ENCODE data around the gene H3-3A.

Gene H3-3A

GRCh38 chr1:226094451-226094850 is 31.9 kb downstream of the H3-3A start:
- no peak for TF ChIP-seq CTCF (IDR thresholded peaks at IDR 0.05; ENCODE audit: low read depth, low read length, missing control alignments)

GRCh38 chr1:226095286-226095685 is 32.8 kb downstream of the H3-3A start:
- DNase-seq (ENCODE audit: low read depth), result no peak
- TF ChIP-seq CTCF (IDR thresholded peaks at IDR 0.05; ENCODE audit: low read depth, low read length, missing control alignments), result no peak
- H3K4me3 ChIP-seq (ENCODE audit: low read depth, low read length), result no peak overlapping the region

More at GRCh38 chr1:226094451-226094850, 31.9 kb downstream of the H3-3A start:
- no peak for DNase-seq (ENCODE audit: low read depth)
- H3K4me3 ChIP-seq (ENCODE audit: low read depth, low read length), result no peak overlapping the region

- TF ChIP-seq CTCF (IDR thresholded peaks at IDR 0.05; ENCODE audit: low read depth, low read length, missing control alignments), result no peak
- no peak for DNase-seq (ENCODE audit: low read depth)
- no peak overlapping the region for H3K4me3 ChIP-seq (ENCODE audit: low read depth, low read length)
These were observed 35.5 kb downstream of the H3-3A start for GRCh38 chr1:226097866-226098625.

- no peak for TF ChIP-seq CTCF (IDR thresholded peaks at IDR 0.05; ENCODE audit: low read depth, low read length, missing control alignments)
- no peak for DNase-seq (ENCODE audit: low read depth)
- no peak overlapping the region for H3K4me3 ChIP-seq (ENCODE audit: low read depth, low read length)
These were observed 36.6 kb downstream of the H3-3A start for GRCh38 chr1:226098870-226099835.

- peak; percentile 3 for TF ChIP-seq CTCF (IDR thresholded peaks at IDR 0.05; ENCODE audit: low read depth, low read length, missing control alignments)
- DNase-seq (ENCODE audit: low read depth), result no peak
- H3K4me3 ChIP-seq (ENCODE audit: low read depth, low read length), result peak overlapping the region; percentile 64
These were observed 38.2 kb downstream of the H3-3A start for GRCh38 chr1:226100436-226101391.

- DNase-seq (ENCODE audit: low read depth), result no peak
- H3K4me3 ChIP-seq (ENCODE audit: low read depth, low read length), result no peak overlapping the region
- TF ChIP-seq CTCF (IDR thresholded peaks at IDR 0.05; ENCODE audit: low read depth, low read length, missing control alignments), result no peak
These were observed 42.2 kb downstream of the H3-3A start for GRCh38 chr1:226104671-226105121.
